Fibroblast of lung (primary cell): ENCODE results near the gene PRODH2.

ENCODE experiments used
- CTCF ChIP-seq, 2 donors: IDR thresholded peaks in 1 of 2; conservative IDR thresholded peaks in 1 of 2; 1 replicate in 1 of 2; 2 replicates in 1 of 2; pipeline ENCODE4 v1.5.1; 2011 to 2012; ENCODE audit warnings: low read length in 2 of 2, control low read depth in 1 of 2, inconsistent platforms in 1 of 2, low read depth in 1 of 2, mild to moderate bottlenecking in 1 of 2
- EZH2 ChIP-seq: IDR thresholded peaks from 2 replicates; pipeline ENCODE4 v1.5.1; 2012; ENCODE audit warnings: low read length, control low read depth, mild to moderate bottlenecking; ENCODE audit errors: missing control alignments

- no peak for TF ChIP-seq CTCF (conservative IDR thresholded peaks at IDR 0.05 in 1 of 2, IDR thresholded peaks at IDR 0.05 in 1 of 2; ENCODE audit: low read depth in 1 of 2, low read length in 2 of 2)
- no peak for TF ChIP-seq EZH2
Measured at GRCh38 chr19:35805526-35806102, 7.0 kb downstream of the PRODH2 start.
